Stimulated activated CD4-positive, alpha-beta T cell treated with anti-CD3 and anti-CD28 coated beads, Interleukin-12 subunit alpha, Interleukin-12 subunit beta, amount 100 ng/mL, for 48 hours (primary cell): ENCODE results near the gene FAAP100.
"Not testable (repeated sequence)": the region's sequence is repeated elsewhere in the genome, so short reads cannot be mapped to it uniquely, and the experiment has no call there.

Experiments
- DNase-seq, 3 donors: peaks; one replicate each; pipeline ENCODE4 v3.0.0-alpha.2; 2020; ENCODE audit warnings: low read depth in 2 of 3, low spot score in 1 of 3

Gene FAAP100

DNA sequence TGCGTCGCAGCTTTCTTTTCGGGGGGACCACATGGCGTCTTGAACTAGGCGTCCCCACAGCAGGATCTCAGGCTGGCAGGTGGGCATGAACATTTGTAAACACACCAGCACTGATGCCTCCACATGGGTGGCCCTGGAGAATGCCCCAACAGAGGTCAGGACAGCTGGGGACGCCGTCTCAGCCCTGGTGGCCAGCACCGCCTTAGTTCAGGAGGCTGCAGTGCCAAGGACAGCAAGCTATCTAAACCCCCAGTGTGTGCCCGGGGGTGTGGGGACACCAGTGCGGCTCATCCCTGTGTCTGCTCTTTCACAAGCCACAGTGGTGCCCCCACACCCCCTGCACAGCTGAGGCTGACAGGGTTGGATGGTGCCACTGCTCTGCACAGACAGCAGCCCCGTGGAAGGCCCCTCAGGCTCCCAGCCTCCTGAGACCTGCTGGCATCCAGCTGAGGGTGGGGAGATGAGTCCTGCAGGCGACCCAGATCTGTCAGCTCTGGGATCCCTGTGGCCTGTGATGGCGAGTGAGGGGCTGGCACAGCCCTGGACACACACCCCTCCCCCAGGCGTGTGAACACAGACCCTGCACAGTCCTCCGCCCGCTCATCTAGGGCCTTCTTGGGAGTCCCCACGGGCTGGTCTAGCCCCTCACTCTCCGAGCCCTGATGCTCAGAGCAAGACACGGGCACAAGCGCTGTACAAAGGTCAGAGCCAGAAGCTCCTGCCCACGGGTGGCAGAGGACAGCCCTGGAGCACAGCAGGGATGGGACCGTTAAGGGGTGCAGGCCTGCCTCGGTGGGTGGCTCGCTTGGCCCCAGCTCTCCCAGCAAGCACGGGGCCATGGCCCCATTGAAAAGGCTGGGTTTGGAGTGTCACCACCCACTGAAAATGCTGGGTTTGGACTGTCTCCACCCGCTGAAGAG lies 13.2 kb downstream of the FAAP100 start:
- DNase-seq: no peak

DNA sequence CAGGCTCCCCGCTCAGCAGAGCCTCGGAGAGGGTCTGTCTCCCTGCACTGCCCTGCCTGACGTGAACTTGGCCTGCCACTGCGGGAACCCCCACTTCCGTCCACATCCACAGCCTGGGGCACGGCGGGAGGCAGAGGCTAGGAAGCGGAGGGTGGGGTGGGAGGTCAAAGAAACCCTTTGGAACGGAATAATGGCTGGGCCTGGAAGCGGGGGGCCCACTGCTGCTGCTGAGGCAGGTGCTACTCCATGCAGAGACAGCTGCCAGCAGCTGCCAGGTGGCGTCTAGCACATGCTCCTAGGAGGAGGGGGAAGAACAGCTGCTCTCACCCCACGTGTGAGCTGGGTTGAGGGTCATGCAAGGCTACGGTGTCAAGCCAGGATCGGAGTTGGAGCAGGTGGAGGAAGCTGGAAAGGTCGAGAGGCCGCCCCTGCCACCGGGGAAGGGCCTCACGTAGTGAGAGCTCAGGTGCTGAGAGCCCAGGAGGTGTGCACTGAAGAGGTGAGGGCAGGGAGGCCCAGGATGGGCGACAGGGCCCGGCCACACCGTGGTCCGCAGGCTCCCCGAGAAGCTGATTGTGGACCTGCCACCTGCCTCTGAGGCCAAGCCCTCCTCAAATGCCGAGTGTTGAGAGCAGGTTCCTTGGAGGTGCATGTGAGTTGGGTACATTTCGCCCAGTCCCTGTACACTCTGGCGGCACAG lies 14.1 kb downstream of the FAAP100 start:
- no peak for DNase-seq

DNA sequence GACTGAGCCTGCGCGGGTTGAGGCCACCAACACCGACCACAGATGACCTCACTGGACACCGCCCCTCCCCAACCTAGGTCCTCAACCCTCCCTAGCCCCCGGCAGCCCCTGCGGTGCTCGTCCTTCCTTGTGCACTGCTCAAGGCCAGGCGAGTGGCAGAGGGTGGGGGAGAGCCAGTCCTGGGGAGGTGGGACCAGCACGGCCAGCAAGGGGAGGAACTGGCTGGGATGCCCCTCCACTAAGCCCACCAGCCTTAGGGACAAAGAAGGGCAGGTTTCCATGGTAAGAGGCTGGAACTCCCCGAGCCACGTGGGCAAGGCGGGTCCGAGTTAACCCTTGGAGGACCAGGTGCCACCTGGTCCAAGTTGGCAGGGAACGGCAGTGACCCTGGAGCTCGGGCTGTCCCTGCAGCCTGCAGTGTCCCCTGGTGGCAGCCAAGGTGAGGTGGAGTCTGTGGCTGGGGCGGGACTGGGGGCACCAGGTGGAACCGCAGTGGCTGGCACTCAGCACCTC lies 14.8 kb downstream of the FAAP100 start:
- no peak for DNase-seq

DNA sequence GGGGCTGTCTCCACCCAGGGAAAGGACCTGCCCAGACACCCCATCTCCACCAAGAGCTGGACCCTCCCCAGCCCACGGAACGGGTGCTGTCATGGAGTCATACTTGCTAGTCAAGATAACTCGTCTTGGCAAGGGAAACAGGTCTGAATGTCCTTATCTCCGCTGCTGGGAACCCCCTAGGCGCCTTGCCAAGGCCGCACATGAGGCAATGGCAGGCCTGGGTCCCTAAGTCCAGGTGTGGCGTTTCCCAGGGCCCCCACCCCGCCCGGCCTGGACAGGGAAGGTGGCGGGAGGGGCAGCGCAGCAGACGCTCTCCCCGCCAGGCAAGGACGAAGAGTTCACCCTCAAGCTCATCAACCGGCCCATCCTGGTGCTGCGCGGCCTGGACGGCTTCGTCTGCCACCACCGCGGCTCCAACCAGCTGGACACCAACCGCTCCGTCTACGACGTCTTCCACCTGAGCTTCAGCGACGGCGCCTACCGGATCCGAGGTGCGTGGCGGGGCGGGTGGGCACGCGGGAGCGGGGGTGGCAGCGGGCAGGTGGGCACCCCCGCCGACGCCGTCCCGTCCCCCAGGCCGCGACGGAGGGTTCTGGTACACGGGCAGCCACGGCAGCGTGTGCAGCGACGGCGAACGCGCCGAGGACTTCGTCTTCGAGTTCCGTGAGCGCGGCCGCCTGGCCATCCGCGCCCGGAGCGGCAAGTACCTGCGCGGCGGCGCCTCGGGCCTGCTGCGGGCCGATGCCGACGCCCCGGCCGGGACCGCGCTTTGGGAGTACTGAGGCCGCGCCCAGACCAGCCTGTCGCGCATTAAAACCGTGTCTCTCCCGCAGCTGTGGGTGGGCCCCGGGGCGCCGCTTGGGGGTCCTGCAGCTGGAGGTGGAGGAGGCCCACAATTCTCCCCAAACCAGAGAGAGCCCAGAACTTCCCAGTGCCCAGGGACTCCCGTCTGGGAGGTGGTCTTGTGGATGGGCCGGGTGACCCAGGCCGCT lies 15.6 kb downstream of the FAAP100 start:
- DNase-seq: no peak

DNA sequence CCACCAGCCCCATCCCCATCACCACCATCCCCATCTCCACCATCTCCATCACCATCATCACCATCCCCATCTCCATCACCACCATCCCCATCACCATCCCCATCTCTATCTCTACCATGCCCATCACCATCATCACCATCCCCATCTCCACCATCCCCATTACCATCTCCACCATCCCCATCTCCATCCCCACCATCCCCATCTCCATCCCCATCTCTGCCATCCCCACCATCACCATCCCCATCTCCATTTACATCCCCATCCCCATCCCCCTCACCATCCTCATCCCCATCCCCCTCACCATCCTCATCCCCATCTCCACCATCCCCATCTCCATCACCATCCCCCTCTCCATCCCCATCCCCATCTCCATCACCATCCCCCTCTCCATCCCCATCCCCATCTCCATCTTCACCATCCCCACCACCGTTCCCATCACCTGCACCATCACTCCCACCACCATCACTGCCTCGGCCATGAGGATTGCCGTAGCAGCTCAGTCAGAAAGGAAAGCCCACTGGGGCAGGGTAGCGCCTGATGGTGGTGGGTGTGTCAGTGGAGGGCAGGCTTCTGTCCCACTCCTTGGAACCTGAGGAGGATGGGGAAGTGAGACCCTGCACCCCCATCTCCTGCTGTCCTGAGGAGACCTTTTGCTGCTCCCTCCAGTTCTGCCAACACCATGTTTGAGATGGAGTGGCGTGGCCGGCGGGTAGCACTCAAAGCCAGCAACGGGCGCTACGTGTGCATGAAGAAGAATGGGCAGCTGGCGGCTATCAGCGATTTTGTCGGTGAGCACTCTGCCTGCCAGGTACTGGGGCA lies 16.5 kb downstream of the FAAP100 start:
- no peak for DNase-seq

DNA sequence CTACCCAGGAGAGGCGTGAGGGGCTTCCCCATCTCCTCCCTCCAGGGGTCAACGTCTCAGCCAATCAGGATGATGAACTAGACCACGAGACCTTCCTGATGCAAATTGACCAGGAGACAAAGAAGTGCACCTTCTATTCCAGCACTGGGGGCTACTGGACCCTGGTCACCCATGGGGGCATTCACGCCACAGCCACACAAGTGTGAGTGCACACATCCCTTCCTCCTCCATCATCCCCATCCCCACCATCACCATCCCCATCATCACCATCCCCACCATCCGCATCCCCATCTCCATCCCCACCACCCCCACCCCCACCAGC lies 17.2 kb downstream of the FAAP100 start:
- DNase-seq: no peak

DNA sequence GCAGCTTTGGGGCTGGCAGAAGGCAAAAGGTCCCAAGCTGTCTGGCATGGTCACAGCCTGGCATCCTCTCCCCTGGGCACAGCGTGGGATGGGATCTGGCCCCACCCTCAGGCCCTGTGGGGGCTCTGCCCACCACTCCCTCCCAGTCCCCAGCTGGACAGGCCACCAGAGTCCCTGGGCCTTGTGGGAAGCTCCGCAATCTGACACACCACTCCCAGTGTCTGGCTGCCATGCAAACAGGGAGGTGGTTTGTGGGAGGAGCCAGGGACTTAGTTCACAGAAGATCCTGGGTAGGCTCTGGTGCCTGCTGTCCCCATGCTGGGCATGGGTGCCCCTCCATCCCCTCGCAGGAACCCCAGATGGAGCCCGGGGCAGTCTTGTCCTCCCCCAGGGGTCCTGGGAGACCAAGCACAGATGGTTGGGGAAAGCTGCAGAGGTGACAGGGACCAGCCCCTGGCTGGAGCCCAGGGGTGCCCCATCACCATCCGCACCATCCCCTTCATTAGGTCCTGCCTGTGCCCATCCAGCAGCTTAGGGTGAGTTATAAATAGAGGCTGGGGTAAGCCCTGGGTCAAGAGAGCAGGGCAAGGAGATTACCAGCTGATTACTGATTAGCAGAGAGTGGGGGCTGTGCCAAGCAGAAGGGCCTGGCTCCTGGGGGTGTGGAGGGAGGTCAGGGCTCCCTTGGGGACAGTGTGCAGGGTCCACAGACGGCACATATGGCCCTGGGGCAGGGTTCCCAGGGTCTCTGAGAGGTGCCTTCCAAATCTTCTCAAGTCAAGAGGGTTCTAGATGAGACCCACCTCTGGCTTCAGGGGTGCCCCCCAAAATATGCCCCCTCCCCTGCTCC lies 17.8 kb downstream of the FAAP100 start:
- DNase-seq: no peak

DNA sequence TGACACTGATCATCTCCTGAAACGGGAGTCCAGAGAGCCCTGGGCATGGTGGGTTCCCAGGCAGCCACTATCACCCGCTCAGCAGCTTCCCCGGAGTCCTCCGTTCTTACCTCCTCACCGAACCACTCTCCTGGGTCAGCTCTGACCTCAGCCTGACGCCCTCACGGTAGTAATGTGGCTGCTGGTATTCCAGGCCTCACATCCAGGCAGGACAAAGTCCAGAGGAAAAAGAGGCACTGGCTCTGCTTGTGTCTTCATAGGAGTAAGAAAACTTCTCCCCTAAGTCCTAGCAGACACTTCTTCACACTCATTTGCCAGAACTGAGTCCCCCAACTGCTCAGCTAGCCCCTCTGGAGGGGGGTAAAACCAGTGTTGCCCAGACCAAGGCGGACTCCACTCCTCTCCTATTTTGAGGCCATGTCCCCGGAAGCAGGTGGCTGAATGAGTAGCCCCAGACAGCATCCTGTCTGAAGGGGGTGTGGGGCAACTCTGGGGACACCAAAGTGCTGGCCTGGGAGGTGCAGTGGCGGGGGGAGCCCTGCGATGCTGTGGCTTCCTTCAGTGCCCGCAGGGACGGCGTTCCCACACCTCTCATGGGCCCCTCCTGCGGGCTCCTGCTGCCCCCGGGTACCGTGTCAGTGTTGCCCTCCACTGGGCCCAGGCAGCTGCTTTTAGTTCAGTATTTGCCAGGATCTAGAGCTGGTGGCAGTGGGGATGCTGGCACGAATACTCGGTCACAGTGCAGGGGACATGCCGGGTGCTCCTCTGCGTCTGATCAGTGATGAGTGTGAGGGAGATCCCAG lies 18.6 kb downstream of the FAAP100 start:
- no peak for DNase-seq

DNA sequence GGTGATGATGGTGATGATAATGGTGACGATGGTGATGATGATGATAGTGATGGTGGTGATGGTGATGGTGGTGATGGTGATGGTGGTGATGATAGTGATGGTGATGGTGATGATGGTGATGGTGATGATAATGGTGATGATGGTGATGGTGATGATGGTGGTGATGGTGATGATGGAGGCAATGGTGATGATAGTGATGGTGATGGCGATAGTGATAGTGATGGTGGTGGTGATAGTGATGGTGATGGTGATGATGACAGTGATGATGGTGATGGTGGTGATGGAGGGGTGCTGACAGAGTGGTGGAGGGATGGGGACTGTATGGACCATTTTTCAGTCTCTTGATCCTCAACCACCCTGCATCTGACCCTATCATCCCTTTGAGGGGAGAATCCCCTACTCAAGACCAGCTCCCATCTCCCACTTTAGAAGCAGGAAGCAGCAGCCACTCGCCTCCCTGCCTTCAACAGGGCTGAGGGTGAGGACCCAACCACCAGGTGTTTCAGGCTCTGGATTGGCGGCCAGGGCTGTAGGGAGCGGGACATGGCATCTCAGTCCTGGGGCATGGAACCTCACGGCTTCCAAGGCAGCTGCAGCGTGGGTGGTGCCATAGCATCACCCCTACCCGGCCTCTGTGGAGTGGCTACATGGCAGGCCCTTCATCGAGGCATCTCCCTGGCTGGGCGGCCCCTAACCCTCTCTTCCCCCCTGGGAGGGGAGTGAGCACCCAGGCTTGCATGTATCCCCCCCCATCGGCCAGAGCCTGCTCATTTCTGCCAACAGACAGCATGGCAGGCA lies 19.5 kb downstream of the FAAP100 start:
- no peak for DNase-seq

DNA sequence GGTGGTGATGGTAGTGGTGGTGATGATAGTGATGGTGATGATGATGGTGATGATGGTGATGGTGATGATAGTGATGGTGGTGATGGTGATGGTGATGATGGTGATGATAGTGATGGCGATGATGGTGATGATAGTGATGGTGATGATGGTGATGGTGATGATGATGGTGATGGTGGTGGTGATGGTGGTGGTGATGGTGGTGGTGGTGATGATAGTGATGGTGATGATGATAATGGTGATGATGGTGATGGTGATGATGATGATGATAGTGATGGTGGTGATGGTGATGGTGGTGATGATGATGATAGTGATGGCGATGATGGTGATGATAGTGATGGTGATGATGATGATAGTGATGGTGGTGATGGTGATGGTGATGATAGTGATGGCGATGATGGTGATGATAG lies 20.2 kb downstream of the FAAP100 start:
- not testable (repeated sequence) for DNase-seq

DNA sequence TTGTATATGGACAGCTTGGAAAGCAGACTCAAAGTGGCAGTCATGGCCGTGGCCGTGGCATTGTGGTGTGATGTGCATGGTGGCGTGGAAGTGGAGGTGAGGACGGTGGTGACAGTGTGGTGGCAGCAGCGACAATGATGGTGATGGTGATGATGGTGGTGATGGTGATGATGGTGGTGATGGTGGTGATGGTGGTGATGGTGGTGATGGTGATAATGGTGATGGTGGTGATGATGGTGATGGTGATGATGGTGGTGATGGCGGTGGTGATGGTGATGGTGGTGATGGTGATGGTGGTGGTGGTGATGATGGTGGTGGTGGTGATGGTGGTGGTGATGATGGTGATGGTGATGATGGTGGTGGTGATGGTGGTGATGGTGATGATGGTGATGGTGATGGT lies 21.1 kb downstream of the FAAP100 start:
- DNase-seq: not testable (repeated sequence)

DNA sequence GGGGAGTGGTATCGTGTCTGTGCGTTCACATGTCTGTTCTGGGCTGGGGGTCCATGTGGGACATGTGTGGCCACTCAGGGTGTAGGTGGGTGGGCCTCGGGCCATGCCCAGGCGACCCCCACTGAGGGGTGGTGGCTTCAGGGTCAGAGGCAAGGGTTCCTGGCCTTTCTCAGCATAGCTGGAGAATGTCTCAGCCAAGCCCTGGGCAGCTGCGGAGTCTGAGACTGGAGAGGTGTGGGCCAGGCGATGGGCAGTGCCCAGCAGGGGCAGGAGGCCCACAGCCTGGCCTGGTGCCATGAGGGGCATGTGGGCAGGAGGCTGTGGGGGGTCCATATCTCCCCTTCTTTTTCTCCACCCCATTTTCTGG lies 22.7 kb downstream of the FAAP100 start:
- DNase-seq: no peak

DNA sequence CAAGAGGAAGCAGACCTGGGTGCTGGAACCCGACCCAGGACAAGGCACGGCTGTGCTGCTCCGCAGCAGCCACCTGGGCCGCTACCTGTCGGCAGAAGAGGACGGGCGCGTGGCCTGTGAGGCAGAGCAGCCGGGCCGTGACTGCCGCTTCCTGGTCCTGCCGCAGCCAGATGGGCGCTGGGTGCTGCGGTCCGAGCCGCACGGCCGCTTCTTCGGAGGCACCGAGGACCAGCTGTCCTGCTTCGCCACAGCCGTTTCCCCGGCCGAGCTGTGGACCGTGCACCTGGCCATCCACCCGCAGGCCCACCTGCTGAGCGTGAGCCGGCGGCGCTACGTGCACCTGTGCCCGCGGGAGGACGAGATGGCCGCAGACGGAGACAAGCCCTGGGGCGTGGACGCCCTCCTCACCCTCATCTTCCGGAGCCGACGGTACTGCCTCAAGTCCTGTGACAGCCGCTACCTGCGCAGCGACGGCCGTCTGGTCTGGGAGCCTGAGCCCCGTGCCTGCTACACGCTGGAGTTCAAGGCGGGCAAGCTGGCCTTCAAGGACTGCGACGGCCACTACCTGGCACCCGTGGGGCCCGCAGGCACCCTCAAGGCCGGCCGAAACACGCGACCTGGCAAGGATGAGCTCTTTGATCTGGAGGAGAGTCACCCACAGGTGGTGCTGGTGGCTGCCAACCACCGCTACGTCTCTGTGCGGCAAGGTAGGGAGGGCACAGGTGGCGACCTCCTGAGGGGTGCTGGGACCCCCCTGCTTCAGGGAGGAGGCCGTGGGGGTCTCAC lies 23.3 kb downstream of the FAAP100 start:
- no peak for DNase-seq

DNA sequence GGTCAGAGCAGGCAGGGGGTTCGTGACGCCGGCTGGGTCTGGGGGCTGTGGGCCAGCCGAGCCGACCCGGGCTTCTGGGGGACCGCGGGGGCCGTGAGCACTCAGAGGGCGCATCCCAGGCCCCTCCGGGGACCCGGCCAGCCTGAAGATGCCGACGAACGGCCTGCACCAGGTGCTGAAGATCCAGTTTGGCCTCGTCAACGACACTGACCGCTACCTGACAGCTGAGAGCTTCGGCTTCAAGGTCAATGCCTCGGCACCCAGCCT lies 23.8 kb downstream of the FAAP100 start:
- no peak for DNase-seq

DNA sequence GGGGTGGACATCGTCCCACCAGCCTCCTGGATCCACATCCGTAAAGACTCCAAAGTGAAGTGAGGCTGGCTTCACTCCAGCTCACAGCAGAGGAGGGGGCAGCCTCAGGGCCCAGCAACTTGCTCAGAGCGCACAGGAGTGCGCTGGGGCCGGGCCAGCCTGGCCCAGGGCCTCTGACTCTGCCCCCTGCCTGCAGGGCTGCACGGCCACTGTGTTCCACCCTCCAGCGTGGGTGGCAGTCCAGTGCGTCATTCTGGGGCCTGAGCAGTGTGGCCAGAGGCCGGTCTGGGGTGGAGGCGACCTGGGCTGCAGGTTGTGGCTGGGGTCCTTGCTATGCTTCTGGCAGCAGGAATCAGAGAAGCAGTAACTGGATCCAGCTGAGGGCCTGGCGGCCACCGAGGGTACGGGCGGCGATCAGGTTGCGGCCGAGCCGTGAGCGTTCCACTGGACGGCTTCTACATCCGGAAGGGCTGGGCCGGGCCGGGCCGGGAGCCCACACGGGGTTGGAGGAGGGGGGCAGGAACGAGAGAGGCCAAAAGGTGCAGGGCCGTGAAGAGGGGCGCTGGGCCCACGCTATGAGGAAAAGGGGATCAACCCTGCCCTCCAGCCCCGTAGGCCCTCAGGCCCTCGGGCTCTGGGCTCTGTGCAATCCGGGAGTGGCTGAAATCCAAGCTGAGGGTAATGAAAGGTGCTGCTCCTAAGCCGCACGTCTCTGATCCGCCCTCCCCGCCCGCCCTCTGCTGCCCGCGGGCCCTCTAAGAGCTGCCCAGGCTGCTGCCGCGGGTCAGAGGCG lies 24.4 kb downstream of the FAAP100 start, which contains the start of gene FSCN2:
TSS of gene FSCN2 (plus strand) at position 787 of the 793 bp plus-strand sequence. CDS start 155 bp downstream, outside the sequence.
- no peak for DNase-seq
